Keratinocyte (primary cell): ENCODE data around the gene RGPD4. TPM values are rescaled to one million over a fixed set of nuclear protein-coding genes. Genes with fewer than 3 reads are reported as not detected.

Experiments
- DNase-seq: peaks from one replicate; pipeline ENCODE4 v3.0.0-alpha.2; 2011; ENCODE audit warnings: low read depth, missing footprints, low spot score
- FAIRE-seq: peaks from 2 replicates; lab custom pipeline; 2011; peaks lifted over from hg19 to GRCh38; lab: Jason Lieb, UNC
- H2AFZ ChIP-seq: 2 replicates; pipeline ENCODE4 v1.6.0; 2012; ENCODE audit warnings: low read length, control low read depth, inconsistent platforms; ENCODE audit not compliant: control insufficient read depth
- H3K27ac ChIP-seq: 2 replicates; pipeline ENCODE4 v1.5.1; 2011; ENCODE audit warnings: low read length; ENCODE audit not compliant: control insufficient read depth, insufficient read depth
- H3K27me3 ChIP-seq: 3 replicates; pipeline ENCODE4 v1.6.0; 2011; ENCODE audit warnings: low read length; ENCODE audit not compliant: control insufficient read depth, insufficient read depth; ENCODE audit errors: extremely low read depth
- H3K36me3 ChIP-seq, 2 experiments: 2 replicates in 1 of 2; 3 replicates in 1 of 2; pipeline ENCODE4 v1.5.1; 2011; ENCODE audit warnings: low read length in 2 of 2, mild to moderate bottlenecking in 1 of 2; ENCODE audit not compliant: control insufficient read depth in 2 of 2, insufficient read depth in 2 of 2; ENCODE audit errors: extremely low read depth in 1 of 2
- H3K4me1 ChIP-seq: 3 replicates; pipeline ENCODE4 v1.5.1; 2011; ENCODE audit warnings: low read length; ENCODE audit not compliant: control insufficient read depth, insufficient read depth; ENCODE audit errors: extremely low read depth
- H3K4me2 ChIP-seq: 3 replicates; pipeline ENCODE4 v1.6.0; 2011; ENCODE audit warnings: low read depth, low read length; ENCODE audit not compliant: control insufficient read depth, insufficient read depth; ENCODE audit errors: extremely low read depth
- H3K4me3 ChIP-seq, 3 experiments: fragments of 200-600 bp in 1 of 3; sonication (generic) in 1 of 3; 2 replicates in 2 of 3; 3 replicates in 1 of 3; pipeline ENCODE4 v1.5.1; 2011 to 2016; ENCODE audit warnings: low read length in 3 of 3, mild to moderate bottlenecking in 3 of 3, control low read depth in 2 of 3, inconsistent platforms in 1 of 3, low read depth in 1 of 3, mixed read lengths in 1 of 3, mixed run types in 1 of 3, moderate library complexity in 1 of 3; ENCODE audit not compliant: control insufficient read depth in 2 of 3, insufficient read depth in 2 of 3; ENCODE audit errors: extremely low read depth in 1 of 3
- H3K79me2 ChIP-seq: 2 replicates; pipeline ENCODE4 v1.6.0; 2012; ENCODE audit warnings: low read length; ENCODE audit not compliant: control insufficient read depth, insufficient read depth
- H3K9ac ChIP-seq: 3 replicates; pipeline ENCODE4 v1.6.0; 2011; ENCODE audit warnings: low read length; ENCODE audit not compliant: control insufficient read depth, insufficient read depth; ENCODE audit errors: extremely low read depth
- H3K9me1 ChIP-seq: 3 replicates; pipeline ENCODE4 v1.6.0; 2011; ENCODE audit warnings: low read length; ENCODE audit not compliant: control insufficient read depth, insufficient read depth; ENCODE audit errors: extremely low read depth
- H3K9me3 ChIP-seq: 2 replicates; pipeline ENCODE4 v1.5.1; 2012; ENCODE audit warnings: low read depth, low read length; ENCODE audit not compliant: control insufficient read depth
- H4K20me1 ChIP-seq: 3 replicates; pipeline ENCODE4 v1.6.0; 2011; ENCODE audit warnings: low read length; ENCODE audit not compliant: control insufficient read depth, insufficient read depth; ENCODE audit errors: extremely low read depth
- EZH2 ChIP-seq: IDR thresholded peaks from one replicate; pipeline ENCODE4 v1.6.1; 2012; ENCODE audit warnings: inconsistent platforms, mild to moderate bottlenecking, low read length, moderate library complexity
- dilution Hi-C: fragments of 300-500 bp; cut with MboI; formaldehyde crosslinking; loops from one replicate; pipeline ENCODE4 v1.7.0; 2020; ENCODE audit warnings: low sequenced_read_pairs; ENCODE audit not compliant: extremely low pct_ligation_motif_present
- polyA plus RNA-seq, 5 experiments: library from polyadenylated mRNA; depleted of rRNA in 3 of 5; stranded (reverse) in 3 of 5; stranded (forward) in 1 of 5; unstranded in 1 of 5; fragments of >200 nt; gene quantifications; 1 replicate in 1 of 5; 2 replicates in 3 of 5; 3 replicates in 1 of 5; pipeline versions ENCODE4 v1.2.1 to v1.2.3, GENCODE V29; 2011 to 2012; ENCODE audit warnings: missing spikeins in 2 of 5, low read depth in 1 of 5, low replicate concordance in 1 of 5
- TF ChIP-seq, protein P1 (sequence below), 3 experiments: IDR thresholded peaks in 1 of 3; conservative IDR thresholded peaks in 1 of 3; optimal IDR thresholded peaks in 1 of 3; 2 replicates in 2 of 3; 3 replicates in 1 of 3; pipeline versions ENCODE3 to v1.5.1; 2011; ENCODE audit warnings: low read length in 3 of 3, mild to moderate bottlenecking in 3 of 3, moderate library complexity in 2 of 3, control low read depth in 1 of 3, inconsistent platforms in 1 of 3; ENCODE audit not compliant: insufficient read depth in 2 of 3; ENCODE audit errors: extremely low read depth in 1 of 3

The RGPD4 gene
- polyA plus RNA-seq, 1 donor (not counting 4 experiments of a cell fraction or from before 2014, with no cell fraction given), result 0.03 TPM

DNA sequence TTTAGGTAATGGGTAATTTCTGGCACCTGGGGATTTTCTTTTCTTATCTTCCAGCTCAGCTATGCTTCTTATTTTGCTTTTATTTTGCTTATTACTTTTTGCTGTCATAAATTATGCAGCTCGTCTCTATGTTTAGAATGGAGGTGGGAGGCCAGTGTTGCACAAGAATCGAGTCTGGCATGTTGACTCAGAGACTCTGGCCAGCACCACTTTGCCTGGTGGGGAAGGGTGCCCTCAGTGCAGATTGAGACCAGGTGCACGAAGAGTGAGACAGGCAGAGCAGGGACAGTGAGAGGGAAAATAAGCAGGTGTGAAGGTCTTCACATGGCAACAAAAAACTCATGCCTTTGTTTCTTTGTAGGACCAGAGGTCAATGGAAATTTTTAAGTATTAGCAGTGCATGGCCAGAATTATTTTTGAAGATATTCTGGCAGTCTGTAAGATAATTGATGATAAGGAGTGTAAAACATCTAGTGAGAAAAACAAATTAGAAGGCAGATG, 100.4 kb downstream of the RGPD4 start:
- Histone ChIP-seq H3K9me1 (no peaks in the 10 kb centered on the region), H3K4me3 (no peak overlapping the region), H3K27me3 (no peaks in the 10 kb centered on the region), H4K20me1 (no peaks in the 10 kb centered on the region), H3K79me2 (no peaks in the 10 kb centered on the region), H2AFZ (no peak overlapping the region), H3K4me2 (no peak overlapping the region), H3K9ac (no peak overlapping the region), H3K4me1 (no peaks in the 10 kb centered on the region), H3K36me3 (no peaks in the 10 kb centered on the region), H3K9me3 (no peaks in the 10 kb centered on the region), H3K27ac (no peak overlapping the region)
- no peak for FAIRE-seq
- no peak for TF ChIP-seq EZH2
- TF ChIP-seq, protein P1, sequence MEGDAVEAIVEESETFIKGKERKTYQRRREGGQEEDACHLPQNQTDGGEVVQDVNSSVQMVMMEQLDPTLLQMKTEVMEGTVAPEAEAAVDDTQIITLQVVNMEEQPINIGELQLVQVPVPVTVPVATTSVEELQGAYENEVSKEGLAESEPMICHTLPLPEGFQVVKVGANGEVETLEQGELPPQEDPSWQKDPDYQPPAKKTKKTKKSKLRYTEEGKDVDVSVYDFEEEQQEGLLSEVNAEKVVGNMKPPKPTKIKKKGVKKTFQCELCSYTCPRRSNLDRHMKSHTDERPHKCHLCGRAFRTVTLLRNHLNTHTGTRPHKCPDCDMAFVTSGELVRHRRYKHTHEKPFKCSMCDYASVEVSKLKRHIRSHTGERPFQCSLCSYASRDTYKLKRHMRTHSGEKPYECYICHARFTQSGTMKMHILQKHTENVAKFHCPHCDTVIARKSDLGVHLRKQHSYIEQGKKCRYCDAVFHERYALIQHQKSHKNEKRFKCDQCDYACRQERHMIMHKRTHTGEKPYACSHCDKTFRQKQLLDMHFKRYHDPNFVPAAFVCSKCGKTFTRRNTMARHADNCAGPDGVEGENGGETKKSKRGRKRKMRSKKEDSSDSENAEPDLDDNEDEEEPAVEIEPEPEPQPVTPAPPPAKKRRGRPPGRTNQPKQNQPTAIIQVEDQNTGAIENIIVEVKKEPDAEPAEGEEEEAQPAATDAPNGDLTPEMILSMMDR (optimal IDR thresholded peaks at IDR 0.05 in 1 of 3, IDR thresholded peaks at IDR 0.05 in 1 of 3, conservative IDR thresholded peaks at IDR 0.05 in 1 of 3; ENCODE audit: extremely low read depth in 1 of 3, insufficient read depth in 2 of 3, low read length in 3 of 3), result no peak
- no peak for DNase-seq
- dilution Hi-C loops, result no loop called here

DNA sequence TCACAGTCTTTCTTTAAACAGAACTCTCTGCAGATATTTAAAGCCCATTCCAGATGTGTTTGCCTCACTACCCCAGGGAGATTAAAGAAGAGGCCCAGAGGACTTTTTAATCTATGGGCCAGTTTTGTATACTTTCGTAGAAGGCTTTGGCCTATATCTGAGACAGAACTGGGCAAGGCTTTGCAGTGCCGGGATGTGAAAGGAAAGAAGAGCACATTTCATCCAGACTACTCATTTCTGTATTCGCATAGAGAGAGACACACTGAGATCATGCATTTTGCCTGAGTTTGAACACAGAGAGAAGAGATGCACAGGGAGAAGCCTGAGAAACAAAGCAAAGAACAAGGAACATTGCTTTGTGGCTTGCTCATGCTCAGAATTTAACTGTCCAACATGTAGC, 104.7 kb downstream of the RGPD4 start:
- H3K4me3 ChIP-seq, result no peak overlapping the region
- H3K36me3 ChIP-seq, result no peaks in the 10 kb centered on the region
- H3K4me2 ChIP-seq, result no peak overlapping the region
- H3K79me2 ChIP-seq, result no peaks in the 10 kb centered on the region
- H3K27ac ChIP-seq, result no peak overlapping the region
- H4K20me1 ChIP-seq, result no peaks in the 10 kb centered on the region
- H3K4me1 ChIP-seq, result no peaks in the 10 kb centered on the region
- H3K9me3 ChIP-seq, result no peaks in the 10 kb centered on the region
- H2AFZ ChIP-seq, result no peak overlapping the region
- no peaks in the 10 kb centered on the region for H3K27me3 ChIP-seq
- dilution Hi-C loops, result no loop called here
- no peak for DNase-seq
- FAIRE-seq, result no peak
- no peak overlapping the region for H3K9ac ChIP-seq
- TF ChIP-seq EZH2, result no peak
- TF ChIP-seq, protein P1 (optimal IDR thresholded peaks at IDR 0.05 in 1 of 3, IDR thresholded peaks at IDR 0.05 in 1 of 3, conservative IDR thresholded peaks at IDR 0.05 in 1 of 3; ENCODE audit: extremely low read depth in 1 of 3, insufficient read depth in 2 of 3, low read length in 3 of 3), result no peak
- H3K9me1 ChIP-seq, result no peaks in the 10 kb centered on the region
